Measurements from ENCODE around the gene FOXI1. TPM values are rescaled to one million over a fixed set of nuclear protein-coding genes. Genes with fewer than 3 reads are reported as not detected.
A peak's percentile ranks its signal among the peaks of the same experiment; 100 is the strongest.

The FOXI1 gene
- total RNA-seq, 2 donors from 2014 or later, result not detected

DNA sequence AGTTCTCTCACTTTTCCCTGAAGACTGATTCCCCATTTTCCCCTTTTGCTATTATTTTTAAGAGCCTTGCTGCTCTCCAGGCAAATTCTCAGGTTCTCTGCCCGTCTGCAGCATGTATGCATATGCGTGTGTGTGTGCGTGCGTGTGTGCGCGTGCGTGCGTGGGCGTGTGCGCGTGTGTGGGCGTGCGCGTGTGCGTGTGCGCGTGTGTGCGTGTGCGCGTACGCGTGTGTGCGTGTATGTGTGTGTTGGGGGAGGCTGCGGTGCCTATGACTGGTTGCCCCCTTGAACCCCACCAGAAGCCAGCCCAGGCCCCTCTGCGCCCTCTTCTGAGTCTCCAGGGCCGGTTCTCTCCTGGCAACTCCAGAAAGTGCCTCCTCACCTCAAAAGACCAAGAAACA lies 987 bp upstream of the FOXI1 start:
- DNase-seq (ENCODE audit: low spot score), result no peak
- Histone ChIP-seq H3K27ac (no peak overlapping the region), H3K9me3 (no peaks in the 10 kb centered on the region), H3K4me1 (no peaks in the 10 kb centered on the region), H3K36me3 (no peaks in the 10 kb centered on the region), H3K27me3 (no peaks in the 10 kb centered on the region), H3K4me3 (no peak overlapping the region)
- TF ChIP-seq, protein P1, sequence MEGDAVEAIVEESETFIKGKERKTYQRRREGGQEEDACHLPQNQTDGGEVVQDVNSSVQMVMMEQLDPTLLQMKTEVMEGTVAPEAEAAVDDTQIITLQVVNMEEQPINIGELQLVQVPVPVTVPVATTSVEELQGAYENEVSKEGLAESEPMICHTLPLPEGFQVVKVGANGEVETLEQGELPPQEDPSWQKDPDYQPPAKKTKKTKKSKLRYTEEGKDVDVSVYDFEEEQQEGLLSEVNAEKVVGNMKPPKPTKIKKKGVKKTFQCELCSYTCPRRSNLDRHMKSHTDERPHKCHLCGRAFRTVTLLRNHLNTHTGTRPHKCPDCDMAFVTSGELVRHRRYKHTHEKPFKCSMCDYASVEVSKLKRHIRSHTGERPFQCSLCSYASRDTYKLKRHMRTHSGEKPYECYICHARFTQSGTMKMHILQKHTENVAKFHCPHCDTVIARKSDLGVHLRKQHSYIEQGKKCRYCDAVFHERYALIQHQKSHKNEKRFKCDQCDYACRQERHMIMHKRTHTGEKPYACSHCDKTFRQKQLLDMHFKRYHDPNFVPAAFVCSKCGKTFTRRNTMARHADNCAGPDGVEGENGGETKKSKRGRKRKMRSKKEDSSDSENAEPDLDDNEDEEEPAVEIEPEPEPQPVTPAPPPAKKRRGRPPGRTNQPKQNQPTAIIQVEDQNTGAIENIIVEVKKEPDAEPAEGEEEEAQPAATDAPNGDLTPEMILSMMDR (IDR thresholded peaks at IDR 0.05), result no peak

DNA sequence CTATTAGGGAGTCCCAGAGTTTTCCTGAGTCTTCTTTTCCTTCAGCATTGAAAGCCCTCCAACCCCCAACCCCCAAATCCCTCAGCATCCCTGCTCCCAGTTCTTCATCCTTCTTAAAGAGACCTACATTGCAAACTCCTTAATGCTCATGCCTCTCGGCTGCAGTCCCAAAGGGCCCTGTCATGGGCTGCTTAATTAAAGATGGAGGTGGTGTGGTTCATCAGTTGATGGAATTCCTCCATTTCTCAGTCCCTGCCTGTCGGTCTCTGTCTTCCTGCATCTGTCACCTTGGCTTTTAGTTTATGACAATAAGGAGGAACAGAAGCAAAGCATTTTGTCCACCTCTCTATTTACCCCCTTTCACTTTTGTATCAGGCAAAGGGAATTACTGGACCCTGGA lies 2.0 kb downstream of the FOXI1 start:
- no peaks in the 10 kb centered on the region for H3K36me3 ChIP-seq
- TF ChIP-seq, protein P1 (IDR thresholded peaks at IDR 0.05), result no peak
- no peak overlapping the region for H3K4me3 ChIP-seq
- no peaks in the 10 kb centered on the region for H3K4me1 ChIP-seq
- no peaks in the 10 kb centered on the region for H3K27me3 ChIP-seq
- H3K27ac ChIP-seq, result no peak overlapping the region
- no peaks in the 10 kb centered on the region for H3K9me3 ChIP-seq
- DNase-seq (ENCODE audit: low spot score), result peak; percentile 40

DNA sequence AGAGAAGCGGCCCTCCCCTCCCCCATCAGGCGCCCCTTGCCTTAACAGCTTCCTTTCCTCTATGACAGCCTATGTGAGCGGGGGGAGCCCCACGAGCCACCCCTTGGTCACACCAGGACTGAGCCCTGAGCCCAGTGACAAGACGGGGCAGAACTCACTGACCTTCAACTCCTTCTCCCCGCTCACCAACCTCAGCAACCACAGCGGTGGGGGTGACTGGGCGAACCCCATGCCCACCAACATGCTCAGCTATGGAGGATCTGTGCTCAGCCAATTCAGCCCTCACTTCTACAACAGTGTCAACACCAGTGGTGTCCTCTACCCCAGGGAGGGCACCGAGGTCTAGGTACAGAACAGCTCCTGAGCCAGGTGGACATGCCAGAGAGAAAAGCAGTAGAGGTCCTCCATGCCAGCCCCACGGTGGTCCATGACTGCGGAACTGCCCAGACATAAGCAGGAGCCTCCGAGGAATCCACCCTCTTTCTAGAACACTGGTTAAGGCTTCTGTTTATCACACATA lies 2.6 kb downstream of the FOXI1 start:
- H3K27me3 ChIP-seq, result no peaks in the 10 kb centered on the region
- H3K36me3 ChIP-seq, result no peaks in the 10 kb centered on the region
- TF ChIP-seq, protein P1 (IDR thresholded peaks at IDR 0.05), result no peak
- DNase-seq (ENCODE audit: low spot score), result peak; percentile 48
- no peak overlapping the region for H3K4me3 ChIP-seq
- H3K27ac ChIP-seq, result no peak overlapping the region
- H3K4me1 ChIP-seq, result no peaks in the 10 kb centered on the region
- no peaks in the 10 kb centered on the region for H3K9me3 ChIP-seq

DNA sequence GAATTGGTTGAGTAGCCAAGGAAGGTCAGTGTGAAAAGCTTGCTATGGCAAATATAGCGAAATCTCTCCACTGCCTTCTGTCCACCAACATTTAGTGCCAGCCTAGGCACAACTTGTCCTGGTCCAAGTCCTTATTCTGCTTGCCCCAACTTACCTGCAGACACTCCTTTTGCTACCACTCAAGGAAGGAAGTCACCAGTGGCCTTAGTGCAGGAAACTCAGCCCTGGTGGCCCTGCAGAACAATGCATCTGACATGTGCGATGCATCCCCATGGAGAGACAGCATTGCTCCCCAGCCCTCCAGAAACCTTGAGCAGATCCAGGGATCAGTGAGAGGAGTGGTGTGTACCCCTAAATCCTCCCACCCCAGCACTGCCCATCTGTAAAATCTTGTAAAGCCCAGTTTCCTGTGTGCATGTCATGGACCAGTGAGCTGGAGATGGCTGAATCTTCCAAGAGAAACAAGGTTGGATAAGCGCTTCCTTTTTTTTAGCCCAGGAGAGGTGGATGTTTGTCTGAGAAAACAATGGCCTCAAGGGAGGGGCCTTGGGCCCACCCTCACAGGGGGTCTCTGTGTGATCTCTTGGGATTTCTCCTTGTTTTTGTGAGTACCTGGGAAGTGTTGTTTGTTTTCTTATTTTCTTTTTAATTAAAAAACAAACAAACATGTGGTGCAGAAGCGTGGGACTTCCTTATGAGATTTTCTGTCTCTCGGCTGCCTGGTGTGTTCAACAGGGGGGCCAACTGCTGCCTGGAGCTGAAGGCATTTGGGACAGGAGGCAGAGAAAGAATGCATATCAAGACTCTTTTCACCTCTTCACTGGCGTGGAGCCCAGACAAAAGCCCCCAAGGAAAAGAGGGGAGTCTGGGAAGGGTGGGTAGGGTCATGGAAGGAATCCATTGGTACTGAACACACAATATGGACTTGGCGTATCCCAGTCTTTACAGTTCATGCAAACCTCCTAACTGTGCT lies 3.6 kb downstream of the FOXI1 start:
- peak; percentile 34 for DNase-seq (ENCODE audit: low spot score)

DNA sequence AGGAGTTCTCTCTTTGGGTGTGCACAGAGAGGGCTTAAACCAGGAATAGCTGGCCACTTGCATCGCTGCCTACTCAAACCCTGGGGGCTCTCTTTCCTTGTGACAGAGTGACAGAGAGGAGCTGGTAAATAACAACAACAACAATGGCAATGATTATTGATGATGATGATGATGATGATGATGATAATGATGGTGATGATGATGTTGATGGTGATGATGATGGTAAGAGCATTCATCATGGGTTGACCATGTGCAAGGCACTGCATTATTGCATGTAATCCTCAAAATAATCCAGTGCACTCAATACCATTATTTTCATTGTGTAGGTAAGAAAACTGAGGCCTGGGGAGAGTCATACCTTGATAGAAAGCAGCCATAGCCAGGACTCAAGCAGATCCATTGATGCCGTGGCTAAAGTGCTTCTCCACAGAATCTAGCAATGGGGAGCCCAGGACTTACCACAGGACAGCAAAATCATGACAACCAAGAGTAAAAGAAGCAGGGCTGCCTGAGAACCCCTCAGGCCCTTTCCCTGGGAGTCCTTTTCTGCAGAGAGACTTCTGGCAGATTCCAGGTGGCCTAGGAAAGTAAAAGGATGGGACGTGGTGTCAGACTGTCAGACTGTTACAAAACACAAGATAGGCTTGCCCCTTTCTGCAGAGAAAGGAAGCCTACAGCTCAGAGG lies 4.8 kb downstream of the FOXI1 start:
- Histone ChIP-seq H3K27me3 (no peaks in the 10 kb centered on the region), H3K36me3 (no peaks in the 10 kb centered on the region), H3K4me1 (no peaks in the 10 kb centered on the region), H3K4me3 (no peak overlapping the region), H3K27ac (no peak overlapping the region), H3K9me3 (peaks cover 0 to 4% of the 10 kb centered on the region in 2 donors)
- TF ChIP-seq, protein P1 (IDR thresholded peaks at IDR 0.05), result no peak
- DNase-seq (ENCODE audit: low spot score), result no peak

More for the DNA sequence above, 3.6 kb downstream of the FOXI1 start:
- Histone ChIP-seq H3K27me3 (no peaks in the 10 kb centered on the region), H3K4me1 (no peaks in the 10 kb centered on the region), H3K9me3 (no peaks in the 10 kb centered on the region), H3K36me3 (no peaks in the 10 kb centered on the region), H3K4me3 (no peak overlapping the region), H3K27ac (no peak overlapping the region)
- TF ChIP-seq, protein P1 (IDR thresholded peaks at IDR 0.05), result no peak
